Measurements from ENCODE around the gene TRABD2B.
A peak's percentile ranks its signal among the peaks of the same experiment; 100 is the strongest.

Gene TRABD2B

DNA sequence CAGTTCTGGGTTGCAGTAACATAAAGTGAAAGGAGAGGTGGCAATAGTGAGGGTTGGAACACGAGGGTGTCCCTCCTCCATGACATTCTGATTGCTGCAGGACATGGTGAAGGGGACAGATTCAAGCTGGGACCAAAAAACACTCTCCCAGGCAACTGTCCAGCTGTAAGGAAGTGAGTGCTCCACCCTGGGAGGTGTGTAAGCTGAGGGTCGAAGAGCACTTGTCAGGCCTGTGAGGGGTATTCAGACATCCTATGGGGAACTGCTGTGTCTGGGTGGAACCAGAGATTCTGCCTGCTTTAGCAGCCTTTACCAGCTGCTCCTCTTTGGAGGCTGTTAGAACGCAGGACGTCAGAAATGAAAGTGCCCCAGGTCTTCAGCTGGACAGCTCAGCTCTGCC is 212.1 kb downstream of the TRABD2B start:
- H3K4me3 ChIP-seq (ENCODE audit: low read depth, low read length), result no peak overlapping the region
- TF ChIP-seq, protein P1, sequence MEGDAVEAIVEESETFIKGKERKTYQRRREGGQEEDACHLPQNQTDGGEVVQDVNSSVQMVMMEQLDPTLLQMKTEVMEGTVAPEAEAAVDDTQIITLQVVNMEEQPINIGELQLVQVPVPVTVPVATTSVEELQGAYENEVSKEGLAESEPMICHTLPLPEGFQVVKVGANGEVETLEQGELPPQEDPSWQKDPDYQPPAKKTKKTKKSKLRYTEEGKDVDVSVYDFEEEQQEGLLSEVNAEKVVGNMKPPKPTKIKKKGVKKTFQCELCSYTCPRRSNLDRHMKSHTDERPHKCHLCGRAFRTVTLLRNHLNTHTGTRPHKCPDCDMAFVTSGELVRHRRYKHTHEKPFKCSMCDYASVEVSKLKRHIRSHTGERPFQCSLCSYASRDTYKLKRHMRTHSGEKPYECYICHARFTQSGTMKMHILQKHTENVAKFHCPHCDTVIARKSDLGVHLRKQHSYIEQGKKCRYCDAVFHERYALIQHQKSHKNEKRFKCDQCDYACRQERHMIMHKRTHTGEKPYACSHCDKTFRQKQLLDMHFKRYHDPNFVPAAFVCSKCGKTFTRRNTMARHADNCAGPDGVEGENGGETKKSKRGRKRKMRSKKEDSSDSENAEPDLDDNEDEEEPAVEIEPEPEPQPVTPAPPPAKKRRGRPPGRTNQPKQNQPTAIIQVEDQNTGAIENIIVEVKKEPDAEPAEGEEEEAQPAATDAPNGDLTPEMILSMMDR (IDR thresholded peaks at IDR 0.05; ENCODE audit: control insufficient read depth, extremely low read depth, insufficient read depth), result no peak
- no peak for DNase-seq (ENCODE audit: low read depth)

- H3K4me3 ChIP-seq (ENCODE audit: low read depth, low read length), result no peak overlapping the region
- DNase-seq (ENCODE audit: low read depth), result no peak
Measured at GRCh38 chr1:47784497-47784822, 212.7 kb downstream of the TRABD2B start.

GRCh38 chr1:47783638-47784496 is 213.3 kb downstream of the TRABD2B start:
- no peak overlapping the region for H3K4me3 ChIP-seq (ENCODE audit: low read depth, low read length)
- no peak for DNase-seq (ENCODE audit: low read depth)
- TF ChIP-seq, protein P1 (IDR thresholded peaks at IDR 0.05; ENCODE audit: control insufficient read depth, extremely low read depth, insufficient read depth), result no peak

More at GRCh38 chr1:47784497-47784822, 212.7 kb downstream of the TRABD2B start:
- TF ChIP-seq, protein P1 (IDR thresholded peaks at IDR 0.05; ENCODE audit: control insufficient read depth, extremely low read depth, insufficient read depth), result no peak

- no peak overlapping the region for H3K4me3 ChIP-seq (ENCODE audit: low read depth, low read length)
- DNase-seq (ENCODE audit: low read depth), result no peak
- TF ChIP-seq, protein P1 (IDR thresholded peaks at IDR 0.05; ENCODE audit: control insufficient read depth, extremely low read depth, insufficient read depth), result no peak
Measured at GRCh38 chr1:47782414-47783166, 214.6 kb downstream of the TRABD2B start.

GRCh38 chr1:47781171-47781959 is 215.8 kb downstream of the TRABD2B start:
- DNase-seq (ENCODE audit: low read depth), result peak; percentile 64
- TF ChIP-seq, protein P1 (IDR thresholded peaks at IDR 0.05; ENCODE audit: control insufficient read depth, extremely low read depth, insufficient read depth), result no peak

DNA sequence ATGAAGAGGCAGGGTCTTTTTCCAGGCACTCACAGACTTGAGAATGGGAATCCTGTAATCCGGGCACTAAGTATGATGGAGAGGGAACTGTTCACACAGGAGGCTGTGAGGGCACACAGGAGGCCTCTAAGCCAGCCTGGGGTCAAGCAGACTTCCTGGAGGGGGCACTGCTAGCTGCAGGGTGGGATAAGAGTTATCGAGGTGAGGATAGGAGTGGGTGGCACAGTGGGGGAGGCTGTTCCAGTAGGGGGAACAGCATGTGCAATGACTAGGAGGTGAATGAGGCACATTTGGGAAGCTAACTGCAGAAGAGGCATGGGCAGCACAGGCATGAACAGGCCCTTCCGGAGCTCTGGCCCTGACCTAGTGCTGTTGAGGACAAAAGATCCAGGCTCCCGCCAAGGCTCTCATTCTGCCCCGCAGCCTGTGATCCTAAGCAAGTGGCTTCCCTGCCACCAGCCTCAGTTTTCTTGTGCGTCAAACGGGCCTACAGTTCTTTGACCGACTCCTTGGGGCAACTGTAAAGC is 216.7 kb downstream of the TRABD2B start:
- no peak overlapping the region for H3K4me3 ChIP-seq (ENCODE audit: low read depth, low read length)
- TF ChIP-seq, protein P1 (IDR thresholded peaks at IDR 0.05; ENCODE audit: control insufficient read depth, extremely low read depth, insufficient read depth), result no peak
- DNase-seq (ENCODE audit: low read depth), result no peak

More at GRCh38 chr1:47781171-47781959, 215.8 kb downstream of the TRABD2B start:
- H3K4me3 ChIP-seq (ENCODE audit: low read depth, low read length), result no peak overlapping the region
